ENCODE data around the gene GATAD1. TPM values are rescaled to one million over a fixed set of nuclear protein-coding genes. Genes with fewer than 3 reads are reported as not detected.

The GATAD1 gene
- 10 to 100 TPM; 25.0 to 88.0 (median 35.3) TPM for total RNA-seq
- polyA plus RNA-seq, result 10 to 100 TPM; 30.1 to 41.5 (median 33.9) TPM
- long read RNA-seq, donor 1, transcript GATAD1-203 (3 exons, 2,017 nt), result minor isoform, 7 of 17 reads
- long read RNA-seq, donor 1, transcript GATAD1-201 (5 exons, 3,962 nt), result major isoform, 10 of 17 reads
- long read RNA-seq, donor 1, partial matches to known transcripts, result 0 of 17 reads
- long read RNA-seq, donor 1, other reads (novel, unspliced or antisense), result 0 of 17 reads
- long read RNA-seq, donor 2, transcript GATAD1-203 (3 exons, 2,017 nt), result minor isoform, 6 of 18 reads
- long read RNA-seq, donor 2, transcript GATAD1-201 (5 exons, 3,962 nt), result major isoform, 11 of 18 reads
- long read RNA-seq, donor 2, partial matches to known transcripts, result 0 of 18 reads
- long read RNA-seq, donor 2, other reads (novel, unspliced or antisense), result 0 of 18 reads
- long read RNA-seq, donor 3, transcript GATAD1-201 (5 exons, 3,962 nt), result major isoform, 8 of 8 reads
- long read RNA-seq, donor 3, partial matches to known transcripts, result 0 of 8 reads
- long read RNA-seq, donor 3, other reads (novel, unspliced or antisense), result 0 of 8 reads
- long read RNA-seq, donor 4, partial matches to known transcripts, result 2 of 5 reads
- long read RNA-seq, donor 4, other reads (novel, unspliced or antisense), result 2 of 5 reads
- long read RNA-seq, donor 5, transcript GATAD1-201 (5 exons, 3,962 nt), result major isoform, 40 of 46 reads
- long read RNA-seq, donor 5, partial matches to known transcripts, result 3 of 46 reads
- long read RNA-seq, donor 5, other reads (novel, unspliced or antisense), result 2 of 46 reads
- long read RNA-seq, donor 6, partial matches to known transcripts, result 0 of 4 reads
- long read RNA-seq, donor 6, other reads (novel, unspliced or antisense), result 3 of 4 reads
- long read RNA-seq, donor 7, transcript GATAD1-201 (5 exons, 3,962 nt), result major isoform, 5 of 18 reads
- long read RNA-seq, donor 7, partial matches to known transcripts, result 8 of 18 reads
- long read RNA-seq, donor 7, other reads (novel, unspliced or antisense), result 0 of 18 reads
- long read RNA-seq, donor 8, transcript GATAD1-201 (5 exons, 3,962 nt), result major isoform, 13 of 15 reads
- long read RNA-seq, donor 8, partial matches to known transcripts, result 0 of 15 reads
- long read RNA-seq, donor 8, other reads (novel, unspliced or antisense), result 0 of 15 reads
- long read RNA-seq, donor 9, transcript GATAD1-201 (5 exons, 3,962 nt), result major isoform, 5 of 11 reads
- long read RNA-seq, donor 9, partial matches to known transcripts, result 0 of 11 reads
- long read RNA-seq, donor 9, other reads (novel, unspliced or antisense), result 0 of 11 reads
- long read RNA-seq, donor 10, partial matches to known transcripts, result 0 of 4 reads
- long read RNA-seq, donor 10, other reads (novel, unspliced or antisense), result 0 of 4 reads

GRCh38 chr7:92447345-92448204 lies at the start of gene GATAD1:
Gene GATAD1, plus strand, starts transcription at chr7:92447482. Its CDS starts 248 bp downstream, at chr7:92447730.
- peaks cover 0 to 32% of the 10 kb centered on the region in 2 donors for H3K36me3 ChIP-seq (replicated peaks in 1 of 2)
- peaks cover 0 to 11% of the 10 kb centered on the region in 2 donors for H3K4me1 ChIP-seq (replicated peaks in 1 of 2)
- DNase-seq, result peak; percentile 93 to 95 (median 94)
- 0% methylated on average over 2 to 87 of the region's 87 CpGs for WGBS, 4 donors
- H3K4me3 ChIP-seq, result peak within 1 kb of the TSS; percentile 81 to 100 (median 94)
- intact Hi-C loops (cut with DNase I), result loop anchor here in 1 of 2 donors (5.0 kb wide), 1 partner anchor 270 kb away; the partner anchor contains the start of gene LRRD1
- peak within 1 kb of the TSS; percentile 81 to 98 (median 97) for H3K27ac ChIP-seq
- H3K27me3 ChIP-seq, result no peaks in the 10 kb centered on the region
- TF ChIP-seq CTCF (IDR thresholded peaks at IDR 0.05) (peak; percentile 2 to 97 (median 92)), POLR2A (IDR thresholded peaks at IDR 0.05) (peak; percentile 66 to 87)
- no peaks in the 10 kb centered on the region for H3K9me3 ChIP-seq (replicated peaks in 1 of 3)

GRCh38 chr7:92397542-92397941 lies 49.7 kb upstream of the GATAD1 start:
- H3K36me3 ChIP-seq (replicated peaks in 1 of 2), result peaks cover 0 to 29% of the 10 kb centered on the region in 2 donors
- no peak overlapping the region for H3K4me3 ChIP-seq
- intact Hi-C loops (cut with DNase I), result no loop called here
- 91 to 95% (median 93%) methylated on average over 6 of the region's 6 CpGs for WGBS, 4 donors
- TF ChIP-seq CTCF (IDR thresholded peaks at IDR 0.05) (no peak), POLR2A (IDR thresholded peaks at IDR 0.05) (no peak)
- no peaks in the 10 kb centered on the region for H3K4me1 ChIP-seq (replicated peaks in 1 of 2)
- no peak for DNase-seq
- H3K27me3 ChIP-seq, result no peaks in the 10 kb centered on the region
- H3K9me3 ChIP-seq (replicated peaks in 1 of 3), result no peaks in the 10 kb centered on the region
- no peak overlapping the region for H3K27ac ChIP-seq

GRCh38 chr7:92400013-92400412 lies 47.3 kb upstream of the GATAD1 start:
- H3K36me3 ChIP-seq (replicated peaks in 1 of 2), result peaks cover 0 to 28% of the 10 kb centered on the region in 2 donors
- H3K9me3 ChIP-seq (replicated peaks in 1 of 3), result no peaks in the 10 kb centered on the region
- no peak for TF ChIP-seq POLR2A (IDR thresholded peaks at IDR 0.05)
- H3K4me3 ChIP-seq, result no peak overlapping the region
- intact Hi-C loops (cut with DNase I), result no loop called here
- no peaks in the 10 kb centered on the region for H3K27me3 ChIP-seq
- no peak for DNase-seq
- 93 to 97% (median 96%) methylated on average over 2 of the region's 2 CpGs for WGBS, 4 donors
- H3K4me1 ChIP-seq (replicated peaks in 1 of 2), result no peaks in the 10 kb centered on the region
- H3K27ac ChIP-seq, result no peak overlapping the region

Measured in adrenal gland (tissue), 19 donors.